ENCODE results near the gene PIGR.

The PIGR gene, protein sequence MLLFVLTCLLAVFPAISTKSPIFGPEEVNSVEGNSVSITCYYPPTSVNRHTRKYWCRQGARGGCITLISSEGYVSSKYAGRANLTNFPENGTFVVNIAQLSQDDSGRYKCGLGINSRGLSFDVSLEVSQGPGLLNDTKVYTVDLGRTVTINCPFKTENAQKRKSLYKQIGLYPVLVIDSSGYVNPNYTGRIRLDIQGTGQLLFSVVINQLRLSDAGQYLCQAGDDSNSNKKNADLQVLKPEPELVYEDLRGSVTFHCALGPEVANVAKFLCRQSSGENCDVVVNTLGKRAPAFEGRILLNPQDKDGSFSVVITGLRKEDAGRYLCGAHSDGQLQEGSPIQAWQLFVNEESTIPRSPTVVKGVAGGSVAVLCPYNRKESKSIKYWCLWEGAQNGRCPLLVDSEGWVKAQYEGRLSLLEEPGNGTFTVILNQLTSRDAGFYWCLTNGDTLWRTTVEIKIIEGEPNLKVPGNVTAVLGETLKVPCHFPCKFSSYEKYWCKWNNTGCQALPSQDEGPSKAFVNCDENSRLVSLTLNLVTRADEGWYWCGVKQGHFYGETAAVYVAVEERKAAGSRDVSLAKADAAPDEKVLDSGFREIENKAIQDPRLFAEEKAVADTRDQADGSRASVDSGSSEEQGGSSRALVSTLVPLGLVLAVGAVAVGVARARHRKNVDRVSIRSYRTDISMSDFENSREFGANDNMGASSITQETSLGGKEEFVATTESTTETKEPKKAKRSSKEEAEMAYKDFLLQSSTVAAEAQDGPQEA
- 0 to 0.30 (median 0) reads per million in 4 donors for total RNA-seq

DNA sequence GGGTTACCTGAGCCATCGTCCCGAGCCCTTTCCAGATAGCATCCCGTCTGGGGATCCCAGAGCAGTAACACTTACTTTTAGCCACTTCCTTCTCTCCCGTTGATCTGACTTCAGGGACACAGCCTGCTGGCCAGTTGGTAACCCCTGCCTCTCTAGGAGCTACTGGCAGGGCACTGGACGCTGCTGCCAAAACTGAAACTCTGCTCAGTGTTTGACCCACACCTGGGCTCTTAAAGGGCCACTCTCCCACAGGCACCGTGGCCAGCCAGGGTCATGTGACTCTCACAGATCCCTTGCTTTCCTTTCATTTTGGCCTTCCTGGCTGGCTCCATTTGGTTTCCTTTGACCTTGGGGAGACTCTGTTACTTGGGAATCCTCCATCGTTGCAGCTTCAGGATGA is at the start of gene PIGR:
TSS of gene PIGR (minus strand) at position 206 of the 400 bp plus-strand sequence. CDS start 5,935 bp downstream, outside the sequence.
- no peak for DNase-seq

DNA sequence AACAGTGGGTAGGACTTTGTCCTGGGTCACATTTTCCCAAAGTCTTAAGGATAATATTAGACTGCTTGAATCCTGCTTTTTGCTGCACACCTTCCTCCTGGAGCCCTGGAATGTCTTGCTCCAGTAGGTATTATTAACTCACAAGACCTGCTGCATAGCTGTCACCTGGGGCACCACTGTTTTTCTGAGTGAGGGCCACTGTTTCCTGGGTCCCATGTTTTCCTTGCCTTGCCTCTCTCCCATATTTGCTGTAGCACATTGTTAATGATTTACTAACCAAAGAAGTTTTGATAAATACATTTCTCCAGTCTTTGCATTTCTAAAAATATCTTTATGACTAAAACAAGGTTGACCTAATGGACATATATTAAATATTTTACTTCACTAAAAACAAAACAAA is 46.5 kb upstream of the PIGR start:
- no peak for DNase-seq

DNA sequence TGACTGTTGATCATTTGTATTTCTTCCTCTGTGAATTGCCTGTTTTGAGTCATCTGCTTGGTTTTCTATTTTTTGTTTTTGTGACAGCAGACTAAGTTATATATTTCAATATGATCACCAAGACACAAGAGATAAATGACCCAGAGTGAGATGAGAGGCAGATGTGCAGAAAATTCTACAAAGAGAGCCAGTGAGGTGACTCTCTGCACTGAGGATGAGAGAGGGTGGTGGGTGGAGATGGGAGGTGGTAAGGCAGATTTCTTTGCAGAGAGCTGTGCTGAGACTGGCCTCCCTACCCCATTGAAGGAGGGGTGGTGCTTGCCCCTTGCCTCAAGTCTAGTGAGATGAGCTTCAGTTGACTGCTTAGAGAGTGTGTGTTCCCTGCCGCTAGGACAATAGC is 41.6 kb upstream of the PIGR start:
- DNase-seq, result no peak

DNA sequence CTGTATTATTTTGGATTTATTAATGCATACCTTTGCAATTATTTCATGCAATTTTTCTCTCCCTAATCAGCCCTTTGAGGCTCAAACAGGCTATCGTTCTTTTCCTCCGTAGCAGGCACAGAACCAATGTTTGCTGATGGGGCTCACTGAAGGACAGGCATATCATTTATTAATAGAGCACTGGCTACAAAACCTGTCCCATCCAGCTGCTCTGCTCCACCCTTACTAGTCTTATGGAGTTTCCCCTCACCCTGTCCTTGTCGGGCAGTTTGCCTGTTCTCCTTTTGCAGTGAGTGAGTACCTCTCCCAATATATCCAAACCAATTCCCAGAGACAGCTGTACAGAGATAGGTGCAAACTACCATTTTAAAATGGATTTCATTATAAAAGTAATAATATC is 40.6 kb upstream of the PIGR start:
- DNase-seq, result no peak

DNA sequence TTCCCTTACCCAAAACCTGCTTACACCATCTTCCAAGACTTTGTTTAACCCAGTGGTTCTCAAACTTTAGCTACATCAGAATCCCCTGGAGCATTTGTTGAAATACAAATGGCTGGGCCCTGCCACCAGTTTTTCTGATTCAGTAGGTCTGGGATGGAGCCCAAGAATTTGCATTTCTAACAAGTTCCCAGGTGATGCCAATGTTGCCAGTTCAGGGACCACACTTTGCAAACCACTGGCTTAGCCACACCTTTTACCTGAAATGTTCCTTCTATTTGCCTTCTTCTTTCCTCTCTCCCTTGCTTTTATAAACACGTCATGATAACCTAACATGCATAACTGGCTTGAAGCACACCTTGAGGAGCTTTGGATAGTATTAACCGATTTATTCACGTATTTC is 40.1 kb upstream of the PIGR start:
- no peak for DNase-seq

DNA sequence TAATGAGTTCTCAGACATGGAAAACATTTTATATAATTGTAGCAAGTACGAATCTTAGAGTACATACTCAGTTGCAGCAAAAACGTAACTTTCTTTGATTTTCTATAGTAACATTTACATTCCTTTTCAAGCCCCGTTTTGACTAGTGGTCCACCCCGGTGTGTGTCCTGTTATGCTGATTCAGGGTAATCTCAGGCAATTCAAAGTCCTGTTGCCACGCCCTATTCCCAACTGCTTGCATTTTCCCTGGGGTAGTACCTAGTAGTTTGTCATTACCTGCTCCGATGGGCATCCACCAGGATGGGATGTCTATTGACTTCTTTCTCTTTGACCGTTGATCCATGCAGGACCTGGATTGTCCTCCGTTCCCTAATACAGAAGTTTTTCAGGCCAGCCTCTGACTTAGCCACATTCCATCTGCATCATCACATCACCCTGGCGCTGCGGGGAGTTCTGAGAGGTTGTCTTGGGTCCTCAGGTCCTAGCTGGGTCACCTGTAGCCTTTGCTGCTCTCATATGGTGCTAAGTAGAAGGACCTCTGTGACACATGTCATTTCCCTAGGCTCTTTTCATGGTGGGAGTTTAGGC is 39.0 kb upstream of the PIGR start:
- no peak for DNase-seq

DNA sequence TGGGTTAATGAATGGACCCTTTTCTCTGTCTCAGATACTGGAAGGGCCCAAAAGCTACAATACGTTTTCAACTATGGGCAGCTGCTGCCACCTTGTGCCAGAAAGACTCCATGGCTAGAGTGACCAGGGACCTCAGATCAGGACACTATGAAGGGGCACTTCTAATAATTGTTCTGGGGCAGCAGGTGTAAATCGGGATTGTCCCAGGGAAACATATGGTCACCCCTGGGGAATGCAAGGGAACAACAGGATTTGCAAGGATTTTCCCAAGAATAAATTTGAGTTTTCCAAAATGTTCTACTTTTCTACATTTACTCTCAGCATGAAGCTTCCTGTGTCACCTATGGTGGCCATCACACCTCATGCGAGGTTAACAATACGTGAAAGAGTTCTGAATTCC is 36.0 kb upstream of the PIGR start:
- peak; percentile 25 to 66 (median 34) for DNase-seq

DNA sequence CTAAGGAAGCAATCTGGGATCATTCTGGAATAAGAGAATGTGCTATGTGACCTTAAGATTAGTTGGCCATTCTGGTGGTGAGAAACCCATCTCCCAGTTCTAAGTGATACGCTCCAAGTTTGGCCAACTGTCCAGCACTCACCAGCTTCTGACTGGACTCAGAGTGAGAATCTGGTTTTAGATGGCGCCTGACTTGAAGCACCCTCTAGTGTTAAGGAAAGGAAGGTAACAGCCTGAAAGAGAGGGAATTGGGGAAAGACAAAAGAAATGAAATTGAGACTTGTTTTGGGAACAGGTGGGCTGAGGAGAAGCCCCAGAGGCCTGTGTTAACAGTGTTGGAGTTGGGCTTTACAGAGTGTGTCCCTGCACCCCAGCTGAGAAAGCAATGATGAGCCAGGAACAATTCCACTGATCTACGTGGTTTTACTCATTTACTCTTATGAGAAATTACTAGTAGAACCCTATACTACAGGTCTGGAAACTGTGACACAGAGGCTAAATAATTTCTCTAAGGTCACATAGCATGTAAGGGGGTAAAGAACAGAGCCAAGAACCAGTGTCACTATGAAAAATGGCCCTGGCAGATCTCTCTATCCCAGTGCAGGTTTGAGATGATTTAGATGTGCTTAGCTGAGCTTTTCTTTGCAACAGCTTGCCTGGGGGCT is 33.2 kb upstream of the PIGR start:
- no peak for DNase-seq

DNA sequence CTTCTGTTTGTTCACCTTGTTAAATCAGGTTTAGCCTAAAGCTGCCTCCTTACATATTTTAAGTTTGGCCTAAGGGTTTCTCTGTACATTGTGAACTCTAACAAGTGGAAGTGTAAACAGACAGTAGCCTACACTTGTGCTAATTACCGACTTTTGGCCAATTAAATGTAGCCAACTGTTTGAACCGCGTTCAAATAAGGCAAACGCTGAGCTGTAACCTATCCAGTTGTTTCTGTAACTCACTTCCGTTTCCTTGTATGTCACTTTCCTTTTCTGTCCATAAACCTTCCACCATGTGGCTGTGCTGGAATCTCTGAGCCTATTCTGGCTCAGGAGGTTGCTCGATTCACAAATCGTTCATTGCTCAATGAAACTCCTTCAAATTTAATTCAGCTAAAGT is 32.0 kb upstream of the PIGR start:
- no peak for DNase-seq

DNA sequence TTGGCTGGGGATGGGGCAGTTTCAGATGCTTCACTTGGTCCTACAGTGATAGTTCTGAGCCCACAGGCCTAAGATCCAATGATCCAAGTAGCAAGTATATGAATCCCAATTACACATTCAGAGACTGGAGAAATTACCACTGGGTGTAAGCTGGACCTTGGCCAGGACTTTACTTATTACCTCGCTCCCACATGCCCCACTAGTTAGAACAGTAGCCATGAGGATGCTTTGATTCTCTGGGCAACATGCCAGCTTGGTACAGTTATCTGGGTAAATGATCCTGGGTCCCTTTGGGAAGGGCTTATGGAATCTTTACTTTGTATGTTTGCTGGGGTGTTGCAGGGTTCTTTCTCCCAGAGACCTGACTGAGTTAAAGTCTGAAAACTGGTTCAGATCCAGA is 29.0 kb upstream of the PIGR start:
- DNase-seq, result no peak

DNA sequence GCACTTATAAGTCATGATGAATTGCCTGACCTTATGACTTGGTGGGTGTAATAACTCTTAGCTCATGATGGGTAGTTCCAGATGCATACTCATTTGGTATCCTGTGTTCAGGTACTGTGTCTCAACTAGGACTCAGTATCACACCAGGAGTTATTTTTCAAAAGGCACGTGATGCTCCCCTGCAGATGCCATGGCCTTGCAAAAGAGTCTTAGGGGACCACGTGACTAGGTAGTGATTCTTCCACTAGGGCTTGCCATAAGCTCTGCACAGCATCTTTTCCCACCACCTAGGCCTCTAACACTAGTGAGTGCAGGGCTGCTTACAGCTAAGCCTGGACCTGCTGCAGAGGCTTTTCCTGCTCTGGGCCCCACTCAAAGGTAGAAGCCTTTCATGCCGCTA is 27.9 kb upstream of the PIGR start:
- DNase-seq, result no peak

DNA sequence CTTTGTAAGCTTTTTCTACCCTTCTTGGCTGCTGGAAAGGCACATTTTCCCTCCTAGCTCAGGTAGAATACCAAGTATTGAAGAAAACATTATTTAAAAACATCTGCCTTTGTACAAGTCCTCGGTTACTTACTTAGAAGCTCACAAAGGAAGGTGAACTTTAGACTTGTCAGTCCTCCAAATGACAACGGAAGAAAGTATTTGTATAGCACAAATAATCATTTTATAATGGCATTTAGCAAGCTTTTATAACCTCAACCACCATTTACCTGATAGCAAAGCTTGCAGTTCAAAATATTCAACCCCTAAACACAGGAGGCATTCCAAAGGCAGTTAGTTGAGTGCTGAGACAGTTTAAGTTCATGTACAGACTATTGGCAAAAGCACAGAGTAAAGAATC is 26.5 kb upstream of the PIGR start:
- no peak for DNase-seq

DNA sequence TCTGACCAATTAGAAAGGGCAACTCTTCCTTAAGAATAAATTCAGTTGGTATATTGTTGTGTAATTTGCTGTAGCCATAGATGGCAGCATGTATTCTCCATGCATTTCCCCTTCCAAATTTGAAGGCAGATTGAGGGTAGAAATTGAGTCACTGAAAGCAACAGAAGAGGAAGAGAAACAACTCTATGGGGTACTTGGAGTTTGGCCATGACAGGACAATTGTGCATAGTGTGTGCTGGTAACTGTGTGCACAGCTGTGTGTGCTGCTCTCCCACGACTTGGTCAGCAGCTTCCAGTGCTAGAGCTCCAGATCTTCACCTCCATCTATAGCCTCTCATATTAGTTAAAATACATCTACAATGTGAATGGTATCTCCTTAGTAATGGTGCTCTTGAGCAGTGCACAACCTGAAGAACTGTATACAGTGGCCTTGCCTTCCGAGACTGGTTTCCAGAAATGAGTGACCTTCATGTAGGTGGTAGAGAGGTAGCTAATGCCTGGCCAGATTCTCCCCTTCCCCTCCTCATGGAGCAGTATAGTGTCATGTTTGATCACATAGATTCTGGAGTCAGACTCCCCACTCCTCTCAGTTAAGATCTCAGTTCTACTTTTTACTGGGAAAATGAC is 24.9 kb upstream of the PIGR start:
- no peak for DNase-seq

DNA sequence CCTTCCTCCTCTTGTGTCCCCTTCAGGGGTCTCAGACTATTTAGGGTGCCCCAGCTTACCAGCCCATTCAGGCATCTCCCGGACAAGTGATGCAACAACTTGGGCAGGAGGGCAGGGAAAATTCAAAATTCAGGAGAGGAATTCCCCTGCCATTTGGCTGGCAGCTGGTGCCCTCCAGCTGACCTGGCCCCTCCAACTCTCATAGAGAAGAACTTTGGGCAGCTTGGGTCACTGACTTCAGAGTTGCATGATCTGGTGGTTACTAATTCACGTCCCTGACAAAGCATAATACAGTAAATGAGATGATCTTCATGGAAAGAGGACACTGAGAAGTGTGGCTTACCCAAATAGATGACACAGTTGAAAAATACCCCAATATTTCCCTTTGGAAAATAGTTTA is 24.2 kb upstream of the PIGR start, which contains the start of gene FCAMR:
TSS of gene FCAMR (minus strand) at position 15 of the 400 bp plus-strand sequence. CDS start 335 bp downstream, outside the sequence.
- DNase-seq, result no peak

DNA sequence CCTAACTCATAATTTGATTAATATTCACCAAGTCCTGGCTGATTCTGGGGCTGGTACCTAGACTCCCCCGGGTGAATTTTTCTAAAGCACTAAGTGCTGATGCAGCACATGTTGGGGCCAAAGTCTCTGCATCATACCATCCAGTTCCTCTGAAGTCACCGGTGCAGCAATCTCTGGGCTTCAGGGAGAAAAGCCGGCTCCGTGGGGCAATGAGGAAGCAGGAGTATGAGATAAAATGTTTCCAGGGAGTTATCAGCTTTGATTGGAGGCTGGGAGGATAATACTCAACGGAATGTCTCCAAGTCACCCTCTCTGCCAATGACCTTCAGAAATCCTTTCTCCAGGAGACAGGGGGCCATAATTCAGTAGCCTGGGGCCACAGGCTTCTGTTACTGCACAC is 22.8 kb upstream of the PIGR start:
- DNase-seq, result no peak

DNA sequence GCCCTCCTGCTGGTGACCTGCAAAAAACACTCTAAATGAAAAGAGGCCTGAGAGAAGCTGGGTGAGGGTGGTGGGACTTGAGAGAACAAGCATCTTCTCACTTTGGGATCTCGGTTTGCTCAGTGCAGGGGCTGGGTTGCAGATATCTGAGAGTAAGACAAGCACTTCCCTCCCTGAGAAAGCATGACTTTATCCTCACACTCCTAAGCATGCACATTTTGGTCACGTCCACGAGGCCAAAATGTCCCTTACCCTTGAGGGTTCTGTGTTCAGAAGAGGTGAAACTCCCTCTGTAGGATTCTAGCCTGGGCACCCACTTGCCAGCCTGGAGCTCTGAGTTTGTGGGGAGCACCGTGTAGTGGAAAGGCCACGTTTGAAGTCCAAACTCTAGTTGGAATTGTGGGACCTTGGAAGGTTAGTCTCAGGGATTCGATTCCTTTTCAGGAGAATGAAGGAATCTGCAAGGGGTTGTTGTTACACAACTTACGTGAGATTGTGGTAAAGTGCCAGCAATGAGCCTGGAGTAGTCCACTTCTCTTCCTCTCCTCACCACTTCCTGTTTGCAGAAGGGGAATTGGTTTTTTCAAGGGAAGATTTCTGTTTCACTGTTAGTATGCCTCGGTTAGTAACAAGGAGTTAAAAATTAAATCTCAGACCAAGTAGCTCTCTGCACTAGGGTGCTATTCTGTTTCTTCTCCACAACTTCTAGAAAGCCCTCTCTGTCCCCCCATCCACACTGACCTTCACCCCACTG is 21.0 kb upstream of the PIGR start:
- peak in 1 of 5 donors; percentile 40 for DNase-seq

DNA sequence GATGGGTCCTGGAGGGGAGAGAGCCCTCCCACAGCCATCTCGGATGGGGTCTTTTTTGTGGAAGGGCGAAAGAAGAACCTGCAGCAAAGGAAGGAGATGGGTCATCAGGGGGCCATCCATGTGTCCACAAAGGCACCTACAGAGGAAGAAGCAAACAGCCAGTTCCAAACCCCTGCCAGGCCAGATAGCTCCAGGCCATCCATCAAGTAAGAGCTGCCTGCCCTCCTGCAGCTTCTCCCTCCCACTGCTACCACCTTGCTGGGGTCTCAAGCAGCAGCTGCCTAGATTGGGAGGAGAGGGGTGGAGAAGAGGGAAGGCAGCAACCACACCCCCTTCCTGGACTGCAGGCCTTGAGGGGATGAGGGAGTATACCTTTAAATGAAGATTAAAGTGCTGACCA is 19.5 kb upstream of the PIGR start:
- DNase-seq, result no peak

DNA sequence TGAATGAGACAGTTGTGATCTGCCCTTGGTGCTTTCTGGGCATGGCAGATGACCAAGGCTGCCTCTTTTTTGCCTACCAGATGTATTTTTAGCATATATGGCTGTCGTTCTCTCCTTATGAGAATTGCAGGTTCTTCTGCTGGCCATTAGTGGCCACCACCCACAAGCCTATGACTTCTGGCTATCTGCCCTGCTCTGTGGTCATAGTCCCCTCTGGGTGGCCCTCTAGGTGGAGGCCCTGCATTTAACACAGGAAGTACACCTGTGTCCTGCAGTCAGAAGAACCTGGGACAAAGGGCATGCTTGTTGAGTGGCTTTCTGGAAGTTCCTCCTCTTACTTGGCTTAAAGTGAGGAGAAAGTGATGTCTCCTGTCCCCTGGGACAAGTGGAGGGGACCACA is 17.5 kb upstream of the PIGR start:
- no peak for DNase-seq

DNA sequence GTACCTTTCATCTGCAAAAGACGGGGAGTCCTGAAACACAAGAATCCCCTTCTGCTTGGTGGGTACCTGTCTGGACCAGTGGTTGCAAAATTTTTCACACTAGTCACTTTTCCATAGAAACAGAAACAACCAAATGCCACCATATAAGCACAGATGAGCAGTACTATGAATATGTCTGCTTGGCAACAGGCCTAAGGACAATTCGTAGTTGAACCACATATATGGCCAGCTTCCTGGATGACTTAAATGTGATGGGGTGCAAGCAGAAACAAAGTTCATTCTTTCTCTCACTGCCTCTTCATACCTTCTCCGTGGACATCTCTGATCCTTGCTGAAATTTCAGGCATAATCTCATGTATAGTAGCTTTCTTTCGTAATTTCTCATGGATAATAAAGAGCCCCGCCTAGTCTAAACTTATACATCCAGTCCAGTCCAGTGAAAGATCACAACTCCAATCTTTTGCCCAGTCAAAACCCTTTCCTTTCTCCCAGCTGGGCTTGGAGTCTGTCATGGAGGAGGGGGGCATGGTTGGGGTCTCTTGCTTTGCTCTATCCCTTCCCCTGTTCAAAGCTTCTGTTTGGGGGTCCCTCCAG is 16.9 kb upstream of the PIGR start:
- DNase-seq, result no peak

DNA sequence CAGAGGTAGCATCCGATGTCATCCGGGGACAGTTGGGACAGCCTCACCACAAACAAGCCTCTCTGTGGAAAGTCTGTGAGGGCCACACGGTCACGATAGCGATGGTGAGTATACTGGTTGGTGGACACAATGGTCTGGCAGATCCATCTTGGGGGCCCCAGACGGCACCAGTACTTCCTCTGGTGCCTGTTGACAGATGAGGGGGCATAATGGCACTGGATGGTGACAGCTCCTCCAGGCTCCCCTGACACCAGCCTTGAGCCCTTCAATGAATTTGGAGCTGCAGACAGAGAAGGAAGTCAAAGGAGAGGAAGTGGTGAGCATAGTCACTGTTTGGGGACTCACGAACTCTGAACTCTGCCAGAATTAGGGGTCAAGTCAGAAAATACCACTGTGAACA is 16.0 kb upstream of the PIGR start:
- DNase-seq, result no peak

DNA sequence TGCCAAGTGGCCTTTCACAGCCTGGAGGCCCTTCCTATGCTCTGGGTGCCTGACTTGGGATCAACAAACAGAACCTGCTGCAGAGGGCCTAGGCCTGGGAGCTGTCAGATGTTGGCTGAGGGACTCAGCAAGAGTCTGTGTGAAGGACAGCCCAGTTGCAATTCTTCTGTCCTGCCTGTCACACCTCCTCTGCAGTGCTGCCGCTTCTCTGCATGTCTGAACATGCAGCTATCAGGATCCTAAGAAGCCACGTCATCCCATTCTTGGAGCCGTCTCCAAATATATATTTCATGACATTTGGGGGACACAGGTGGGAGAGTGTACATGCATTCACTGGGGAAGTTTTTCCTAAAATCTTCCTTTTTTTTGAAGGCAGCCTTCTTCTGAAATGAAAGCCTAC is 15.4 kb upstream of the PIGR start:
- no peak for DNase-seq

Measured in T-helper 1 cell (primary cell).